MM.1S (cell line): ENCODE results near the gene MYH7B.

Experiments
- DNase-seq: peaks from one replicate; pipeline ENCODE4 v3.0.0-alpha.2; 2015
- H2AFZ ChIP-seq: fragments of 300-600 bp; sonication (generic); 2 replicates; pipeline ENCODE4 v1.6.0; 2016; ENCODE audit warnings: antibody characterized with exemption, low read length
- H3F3A ChIP-seq: fragments of 300-600 bp; sonication (generic); 2 replicates; pipeline ENCODE4 v1.6.1; 2016; ENCODE audit warnings: mild to moderate bottlenecking, antibody characterized with exemption, low read length, moderate library complexity, mixed read lengths; ENCODE audit not compliant: insufficient read depth
- H3K27ac ChIP-seq: fragments of 300-600 bp; sonication (generic); 2 replicates; pipeline ENCODE4 v1.5.1; 2016; ENCODE audit warnings: mild to moderate bottlenecking, low read length
- H3K27me3 ChIP-seq: fragments of 300-600 bp; sonication (generic); replicated peaks from 2 replicates; pipeline ENCODE4 v1.6.0; 2016; ENCODE audit warnings: low read length; ENCODE audit not compliant: insufficient read depth
- H3K36me3 ChIP-seq: fragments of 300-600 bp; sonication (generic); replicated peaks from 2 replicates; pipeline ENCODE4 v1.6.1; 2016; ENCODE audit warnings: mild to moderate bottlenecking, low read length, mixed read lengths; ENCODE audit not compliant: insufficient read depth
- H3K4me1 ChIP-seq: fragments of 300-600 bp; sonication (generic); 2 replicates; pipeline ENCODE4 v1.6.1; 2016; ENCODE audit warnings: low read length, mixed read lengths
- H3K4me2 ChIP-seq: fragments of 300-600 bp; sonication (generic); 2 replicates; pipeline ENCODE4 v1.6.0; 2016; ENCODE audit warnings: low read depth, low read length
- H3K4me3 ChIP-seq: fragments of 300-600 bp; sonication (generic); 2 replicates; pipeline ENCODE4 v1.5.1; 2016; ENCODE audit warnings: low read length, mixed read lengths
- H3K79me2 ChIP-seq: fragments of 300-600 bp; sonication (generic); 2 replicates; pipeline ENCODE4 v1.6.1; 2016; ENCODE audit warnings: mixed run types, low read length, mixed read lengths
- H3K9ac ChIP-seq: fragments of 300-600 bp; sonication (generic); 2 replicates; pipeline ENCODE4 v1.6.1; 2016; ENCODE audit warnings: low read length, mixed read lengths
- H3K9me2 ChIP-seq: fragments of 300-600 bp; sonication (generic); replicated peaks from 2 replicates; pipeline ENCODE4 v1.6.1; 2016; ENCODE audit warnings: mild to moderate bottlenecking, low read length, mixed read lengths; ENCODE audit not compliant: insufficient read depth
- H3K9me3 ChIP-seq: fragments of 300-600 bp; sonication (generic); replicated peaks from 2 replicates; pipeline ENCODE4 v1.6.1; 2016; ENCODE audit warnings: mild to moderate bottlenecking, low read length, mixed read lengths; ENCODE audit not compliant: insufficient read depth
- H4K20me1 ChIP-seq: fragments of 300-600 bp; sonication (generic); 2 replicates; pipeline ENCODE4 v1.6.1; 2016; ENCODE audit warnings: mild to moderate bottlenecking, low read length, moderate library complexity, mixed read lengths; ENCODE audit not compliant: insufficient read depth
- CTCF ChIP-seq: fragments of 300-600 bp; sonication (generic); IDR thresholded peaks from 2 replicates; pipeline ENCODE4 v1.5.1; 2016; ENCODE audit warnings: antibody characterized with exemption, low read length, mixed read lengths
- EZH2 ChIP-seq: fragments of 300-600 bp; sonication (generic); optimal IDR thresholded peaks from 2 replicates; pipeline ENCODE3; 2017; ENCODE audit warnings: low read depth, mild to moderate bottlenecking, antibody characterized with exemption, low read length, mixed read lengths
- EZH2phosphoT487 ChIP-seq: fragments of 300-600 bp; sonication (generic); IDR thresholded peaks from 2 replicates; pipeline ENCODE4 v1.6.1; 2018; ENCODE audit warnings: antibody characterized with exemption, low read length

The MYH7B gene

GRCh38 chr20:34942301-34942700, 13.4 kb upstream of the MYH7B start:
- Histone ChIP-seq H4K20me1 (no peaks in the 10 kb centered on the region), H2AFZ (no peak overlapping the region), H3K9me3 (no peaks in the 10 kb centered on the region), H3K9me2 (no peaks in the 10 kb centered on the region), H3K4me3 (no peak overlapping the region), H3K27ac (no peak overlapping the region), H3K9ac (no peak overlapping the region), H3K79me2 (no peaks in the 10 kb centered on the region), H3K4me1 (peaks cover 25% of the 10 kb centered on the region), H3F3A (peaks cover 13% of the 10 kb centered on the region), H3K4me2 (no peak overlapping the region), H3K27me3 (no peaks in the 10 kb centered on the region), H3K36me3 (no peaks in the 10 kb centered on the region)
- DNase-seq = no peak
- TF ChIP-seq CTCF (no peak), EZH2phosphoT487 (no peak), EZH2 (no peak)

DNA sequence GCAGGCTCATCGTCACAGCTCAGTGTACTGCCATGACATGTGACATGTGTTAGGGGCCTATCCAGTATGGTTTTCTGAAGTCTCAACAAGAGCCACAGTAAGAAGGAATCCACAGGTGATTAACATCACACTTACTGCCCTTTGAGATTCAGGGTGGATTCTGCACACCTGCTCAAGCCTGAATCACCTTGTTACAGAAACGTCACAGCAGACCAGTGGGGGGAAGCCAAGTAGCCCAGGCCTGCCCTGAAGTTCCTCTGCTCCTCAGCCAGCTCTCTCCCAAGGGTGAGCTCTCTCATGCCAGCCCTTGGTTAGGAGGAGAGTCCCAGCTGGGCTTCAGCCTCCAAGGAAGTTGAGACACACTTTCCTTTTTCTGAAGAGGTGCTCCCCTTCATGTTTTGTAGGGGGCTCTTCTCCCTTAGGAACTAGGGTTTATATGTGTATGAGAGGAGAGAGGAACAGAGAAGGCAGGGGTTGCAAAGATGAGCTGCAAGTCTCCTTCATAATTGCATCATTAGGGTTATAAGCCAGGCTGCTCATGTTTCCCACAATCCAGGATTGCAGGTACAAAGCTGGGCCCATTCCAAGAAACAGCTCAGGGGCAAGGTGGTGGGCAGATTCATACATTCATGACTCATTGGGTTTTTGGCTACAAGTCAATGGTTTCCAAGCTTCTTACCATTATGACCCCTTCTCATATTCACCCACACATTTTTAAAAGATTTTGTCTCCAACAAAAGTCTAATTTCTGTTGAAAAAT, 11.7 kb upstream of the MYH7B start:
- H3K4me2 ChIP-seq = no peak overlapping the region

GRCh38 chr20:34945315-34946077, 10.2 kb upstream of the MYH7B start:
- Histone ChIP-seq H4K20me1 (no peaks in the 10 kb centered on the region), H3K4me2 (no peak overlapping the region), H3K4me3 (no peak overlapping the region), H3F3A (peaks cover 5% of the 10 kb centered on the region), H2AFZ (no peak overlapping the region), H3K4me1 (peaks cover 17% of the 10 kb centered on the region), H3K27me3 (no peaks in the 10 kb centered on the region), H3K9me2 (no peaks in the 10 kb centered on the region), H3K79me2 (no peaks in the 10 kb centered on the region), H3K27ac (no peak overlapping the region), H3K9ac (no peak overlapping the region), H3K36me3 (no peaks in the 10 kb centered on the region), H3K9me3 (no peaks in the 10 kb centered on the region)
- TF ChIP-seq EZH2 (no peak), CTCF (no peak), EZH2phosphoT487 (no peak)
- DNase-seq = no peak

More for the DNA sequence above, 11.7 kb upstream of the MYH7B start:
- TF ChIP-seq CTCF (no peak), EZH2 (no peak), EZH2phosphoT487 (no peak)
- no peak overlapping the region for H2AFZ ChIP-seq
- no peaks in the 10 kb centered on the region for H3K27me3 ChIP-seq
- peaks cover 25% of the 10 kb centered on the region for H3K4me1 ChIP-seq
- H3K36me3 ChIP-seq = no peaks in the 10 kb centered on the region
- H4K20me1 ChIP-seq = no peaks in the 10 kb centered on the region
- no peaks in the 10 kb centered on the region for H3K79me2 ChIP-seq
- H3K9me2 ChIP-seq = no peaks in the 10 kb centered on the region
- H3K4me3 ChIP-seq = no peak overlapping the region
- no peaks in the 10 kb centered on the region for H3K9me3 ChIP-seq
- peaks cover 13% of the 10 kb centered on the region for H3F3A ChIP-seq
- H3K9ac ChIP-seq = no peak overlapping the region
- DNase-seq = no peak
- H3K27ac ChIP-seq = no peak overlapping the region
